ENCODE data around the gene RHBDL3. TPM values are rescaled to one million over a fixed set of nuclear protein-coding genes. Genes with fewer than 3 reads are reported as not detected.

Gene RHBDL3
- polyA plus RNA-seq, 2 of the 4 experiments (the other 2 are of a cell fraction), result 2.0 to 6.6 TPM

GRCh38 chr17:32256701-32257019 lies 9.0 kb upstream of the RHBDL3 start:
- Histone ChIP-seq H3K4me1 (peaks cover 21% of the 10 kb centered on the region), H3K9me3 (no peaks in the 10 kb centered on the region), H3K4me3 (no peak overlapping the region), H3K4me2 (no peak overlapping the region), H3K27ac (no peak overlapping the region)
- TF ChIP-seq HEYL (CRISPR knock-in tag; IDR thresholded peaks at IDR 0.05) (no peak), ELK1 (IDR thresholded peaks at IDR 0.05; ENCODE audit: low read depth, low read length) (no peak), HES2 (IDR thresholded peaks at IDR 0.05) (no peak), HMGXB4 (CRISPR knock-in tag; IDR thresholded peaks at IDR 0.05; ENCODE audit: borderline replicate concordance) (no peak), POLR2A (IDR thresholded peaks at IDR 0.05; ENCODE audit: low read length) (no peak), JUNB (IDR thresholded peaks at IDR 0.05) (no peak), ZNF302 (CRISPR knock-in tag; IDR thresholded peaks at IDR 0.05) (no peak), TFCP2L1 (CRISPR knock-in tag; IDR thresholded peaks at IDR 0.05) (no peak), CBX8 (IDR thresholded peaks at IDR 0.05) (no peak), JUN (IDR thresholded peaks at IDR 0.05) (no peak), HOXA7 (CRISPR knock-in tag; IDR thresholded peaks at IDR 0.05) (no peak), USF2 (IDR thresholded peaks at IDR 0.05) (no peak), PHF8 (IDR thresholded peaks at IDR 0.05; ENCODE audit: borderline replicate concordance, low read depth) (no peak)
- TF ChIP-seq, protein P1, sequence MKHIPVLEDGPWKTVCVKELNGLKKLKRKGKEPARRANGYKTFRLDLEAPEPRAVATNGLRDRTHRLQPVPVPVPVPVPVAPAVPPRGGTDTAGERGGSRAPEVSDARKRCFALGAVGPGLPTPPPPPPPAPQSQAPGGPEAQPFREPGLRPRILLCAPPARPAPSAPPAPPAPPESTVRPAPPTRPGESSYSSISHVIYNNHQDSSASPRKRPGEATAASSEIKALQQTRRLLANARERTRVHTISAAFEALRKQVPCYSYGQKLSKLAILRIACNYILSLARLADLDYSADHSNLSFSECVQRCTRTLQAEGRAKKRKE (CRISPR knock-in tag; IDR thresholded peaks at IDR 0.05; ENCODE audit: low read depth), result no peak
- TF ChIP-seq, protein P2, sequence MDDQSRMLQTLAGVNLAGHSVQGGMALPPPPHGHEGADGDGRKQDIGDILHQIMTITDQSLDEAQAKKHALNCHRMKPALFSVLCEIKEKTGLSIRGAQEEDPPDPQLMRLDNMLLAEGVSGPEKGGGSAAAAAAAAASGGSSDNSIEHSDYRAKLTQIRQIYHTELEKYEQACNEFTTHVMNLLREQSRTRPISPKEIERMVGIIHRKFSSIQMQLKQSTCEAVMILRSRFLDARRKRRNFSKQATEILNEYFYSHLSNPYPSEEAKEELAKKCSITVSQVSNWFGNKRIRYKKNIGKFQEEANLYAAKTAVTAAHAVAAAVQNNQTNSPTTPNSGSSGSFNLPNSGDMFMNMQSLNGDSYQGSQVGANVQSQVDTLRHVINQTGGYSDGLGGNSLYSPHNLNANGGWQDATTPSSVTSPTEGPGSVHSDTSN (IDR thresholded peaks at IDR 0.05), result no peak
- POLR2A ChIA-PET, result no interaction called here
- 71% methylated on average over 9 of the region's 9 CpGs for WGBS (ENCODE audit: missing lambda C conversion rate)
- DNase-seq (ENCODE audit: low read depth in 1 of 2, low spot score in 1 of 2) (no peak), FAIRE-seq (no peak), ATAC-seq (no peak)
- CTCF ChIA-PET, result interaction anchor here (0.7 to 13.7 kb wide), 5 partner anchors 9 to 63 kb away, joined by 3 to 259 read pairs (median 3); no protein-coding TSS in a partner anchor

DNA sequence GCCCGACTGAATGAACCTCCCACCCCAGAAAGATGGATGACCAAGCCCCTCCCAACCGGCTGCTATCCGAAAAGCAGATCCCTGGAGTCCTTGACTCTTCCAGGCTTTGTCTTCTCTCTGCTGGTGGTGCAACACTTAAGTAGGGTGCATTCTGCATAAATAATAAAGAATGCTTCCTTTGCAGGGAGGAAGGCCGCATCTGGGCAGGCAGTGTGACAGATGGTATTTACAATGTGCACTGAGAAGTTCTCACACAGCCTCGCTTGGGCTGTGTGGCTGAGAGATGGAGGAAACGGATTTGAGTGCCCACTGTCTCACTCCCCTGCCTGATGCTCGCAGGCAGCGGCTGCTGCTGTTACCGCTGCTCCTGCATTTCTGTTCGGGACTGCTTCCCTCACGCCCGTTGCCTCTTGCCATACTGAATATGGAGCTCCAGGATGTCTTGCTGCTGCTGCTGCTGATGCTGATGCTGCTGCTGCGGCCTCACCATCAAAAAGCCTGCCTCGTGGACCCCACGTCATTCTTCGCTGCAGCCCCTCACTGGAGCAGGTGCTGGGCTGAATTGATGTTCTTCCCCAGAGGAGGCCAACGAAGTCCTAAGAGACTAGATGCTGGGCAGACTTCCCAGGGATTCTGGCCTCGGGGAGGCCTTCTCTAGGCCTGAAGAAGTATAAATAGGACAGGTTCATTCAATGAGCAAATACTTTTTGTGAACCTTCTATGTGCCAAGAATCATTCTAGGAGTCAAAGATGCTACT lies 7.1 kb upstream of the RHBDL3 start:
- no peak for FAIRE-seq
- WGBS (ENCODE audit: missing lambda C conversion rate), result 87% methylated on average over 18 of the region's 18 CpGs

More for the DNA sequence above, 7.1 kb upstream of the RHBDL3 start:
- DNase-seq (ENCODE audit: low read depth in 1 of 2, low spot score in 1 of 2) (no peak), ATAC-seq (no peak)
- H3K27ac ChIP-seq, result no peak overlapping the region
- H3K4me1 ChIP-seq, result peaks cover 28% of the 10 kb centered on the region
- ChIA-PET CTCF (interaction anchor here (0.9 to 13.7 kb wide), 5 partner anchors 13 to 61 kb away, joined by 3 to 259 read pairs (median 3); no protein-coding TSS in a partner anchor), POLR2A (interaction anchor here (0.8 kb wide), 1 partner anchor 10 kb away, joined by 7 read pairs; no protein-coding TSS in a partner anchor)
- TF ChIP-seq ESRRA (IDR thresholded peaks at IDR 0.05; ENCODE audit: borderline replicate concordance, low read length) (no peak), USF2 (IDR thresholded peaks at IDR 0.05) (no peak), PHF8 (IDR thresholded peaks at IDR 0.05; ENCODE audit: borderline replicate concordance, low read depth) (no peak), SMC3 (IDR thresholded peaks at IDR 0.05) (no peak), GATA3 (IDR thresholded peaks at IDR 0.05; ENCODE audit: borderline replicate concordance) (no peak), FOXS1 (CRISPR knock-in tag; IDR thresholded peaks at IDR 0.05) (no peak), RCOR1 (IDR thresholded peaks at IDR 0.05; ENCODE audit: low read depth, low read length) (no peak), CEBPB (IDR thresholded peaks at IDR 0.05) (no peak), MAFK (IDR thresholded peaks at IDR 0.05; ENCODE audit: partially characterized antibody) (no peak), HOXA7 (CRISPR knock-in tag; IDR thresholded peaks at IDR 0.05) (no peak), ZSCAN20 (CRISPR knock-in tag; IDR thresholded peaks at IDR 0.05) (no peak)
- TF ChIP-seq, protein P3, sequence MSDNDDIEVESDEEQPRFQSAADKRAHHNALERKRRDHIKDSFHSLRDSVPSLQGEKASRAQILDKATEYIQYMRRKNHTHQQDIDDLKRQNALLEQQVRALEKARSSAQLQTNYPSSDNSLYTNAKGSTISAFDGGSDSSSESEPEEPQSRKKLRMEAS (IDR thresholded peaks at IDR 0.05), result no peak
- no peaks in the 10 kb centered on the region for H3K9me3 ChIP-seq
- no peak overlapping the region for H3K4me3 ChIP-seq
- no peak overlapping the region for H3K4me2 ChIP-seq

All from A549 (cell line).